Heart right ventricle (tissue), 16 donors: Measurements from ENCODE around the gene TNIP1. TPM values are rescaled to one million over a fixed set of nuclear protein-coding genes. Genes with fewer than 3 reads are reported as not detected.

ENCODE experiments used
- ATAC-seq, 8 donors: fragments of 200-7000 bp; cut with Tn5 transposase; one replicate each; pipeline ENCODE4 v1.9.1; 2020; ENCODE audit warnings: mild to moderate bottlenecking in 8 of 8, moderate library complexity in 8 of 8, moderate number of reproducible peaks in 1 of 8
- DNase-seq, 2 donors: peaks; one replicate each; pipeline ENCODE4 v3.0.0-alpha.2; 2020
- H3K27ac ChIP-seq, 10 donors: fragments of 200-600 bp; sonication (generic) in 2 of 10; one replicate each; pipeline versions ENCODE4 v1.5.0 to v1.8.0; 2020 to 2022; ENCODE audit warnings: mild to moderate bottlenecking in 3 of 10
- H3K27me3 ChIP-seq, 7 donors: fragments of 200-600 bp; one replicate each; pipeline ENCODE4 v1.8.0; 2021 to 2022; ENCODE audit warnings: mild to moderate bottlenecking in 2 of 7
- H3K36me3 ChIP-seq, 9 donors: fragments of 200-600 bp; sonication (generic) in 1 of 9; one replicate each; pipeline versions ENCODE4 v1.5.0 to v1.8.0; 2020 to 2022; ENCODE audit warnings: mild to moderate bottlenecking in 2 of 9
- H3K4me1 ChIP-seq, 9 donors: fragments of 200-600 bp; sonication (generic) in 1 of 9; one replicate each; pipeline versions ENCODE4 v1.5.0 to v1.8.0; 2020 to 2022; ENCODE audit warnings: mild to moderate bottlenecking in 4 of 9
- H3K4me3 ChIP-seq, 10 donors: fragments of 200-600 bp; sonication (generic) in 2 of 10; one replicate each; pipeline versions ENCODE4 v1.5.0 to v1.8.0; 2020 to 2022; ENCODE audit warnings: mild to moderate bottlenecking in 7 of 10, moderate library complexity in 2 of 10
- H3K9me3 ChIP-seq, 11 donors: fragments of 200-600 bp in 10 of 11; sonication (generic) in 2 of 11; one replicate each; pipeline versions ENCODE4 v1.5.0 to v1.8.0; 2013 to 2022; ENCODE audit warnings: mild to moderate bottlenecking in 2 of 11, control low read depth in 1 of 11, moderate library complexity in 1 of 11
- CTCF ChIP-seq, 9 donors: fragments of 200-600 bp; sonication (generic) in 2 of 9; IDR thresholded peaks; one replicate each; pipeline versions ENCODE4 v1.5.0 to v1.8.0; 2021 to 2022; ENCODE audit warnings: antibody characterized with exemption in 9 of 9, mild to moderate bottlenecking in 5 of 9, moderate library complexity in 1 of 9
- WGBS, 2 donors: extraction: QIAGEN DNeasy Blood & Tissue Kit; methylation state at CpG; one replicate each; pipeline ENCODE4 v1.1.7; 2013; ENCODE audit warnings: inconsistent platforms in 1 of 2; 5-methylcytosine and 5-hydroxymethylcytosine counted together
- intact Hi-C, 10 donors: fragments of 100-400 bp; cut with DNase I; formaldehyde crosslinking; loops; one replicate each; pipeline versions ENCODE4 v1.11.1 to v1.14.2; 2022
- polyA plus RNA-seq, 2 donors: library from polyadenylated mRNA; stranded (reverse); fragments of 200-250 nt; gene quantifications; one replicate each; pipeline ENCODE4 v1.2.3, GENCODE V29; 2013
- total RNA-seq, 10 donors: library from RNA; stranded (reverse); fragmentation: NEBNext Ultra II Directional in 3 of 10; extraction: Animal tissue kit (Norgen Biotek cat#: 25700) in 3 of 10; gene quantifications; one replicate each; pipeline versions ENCODE4 v1.2.1 to v1.2.4, GENCODE V29; 2021 to 2023
- donor health status: Arrhythmogenic right ventricular cardiomyopathy.
- donor health status: ischemic (EF 13 %, LVEDD 7.1; RV severe dilation, severe dysfunction).
- donor health status: healthy with polysubstance abuse.
- donor health status: DM: no; HTN: yes; CAD: no.
- donor health status: DM: no; HTN: no; CAD: no.
- donor health status: ischemic (EF 25% LVEDD 6.9; RV normal size, moderate dysfunction).
- donor health status: ischemic (EF 25% LVEDD 5.7; RV mildly dilated, moderate dysfunction).
- donor health status: healthy.
- donor health status: DM: yes; HTN: yes; CAD: no.
- donor health status: Ischemic cardiomyopathy.
- donor health status: ischemic (EF 35%, LVEDD 5.7; RV mildly dilated, moderate dysfunction).
- donor health status: nonischemic (EF 11% LVEDD 7.7; RV severe dilation, severe dysfunction).
- donor health status: DM: yes; HTN: yes; CAD: no.
- donor health status: PGD.
- donor health status: ischemic (EF 29% LVEDD 5.4; RV normal size, mild dysfunction).
- donor health status: nonischemic (EF 23%, LVEDD 6.1; RV moderate dilation, normal function).

Gene TNIP1
- total and polyA plus RNA-seq, 12 donors, result 63.8 to 130 (median 124) TPM

GRCh38 chr5:151006704-151007334, 74.0 kb downstream of the TNIP1 start:
- Histone ChIP-seq H3K4me3 (no peak overlapping the region), H3K27me3 (no peaks in the 10 kb centered on the region), H3K9me3 (no peaks in the 10 kb centered on the region), H3K4me1 (peaks cover 16 to 43% (median 35%) of the 10 kb centered on the region in 9 donors), H3K36me3 (no peaks in the 10 kb centered on the region), H3K27ac (peak overlapping the region; percentile 56 to 85 (median 74))
- WGBS, 2 donors, result 67 to 78% methylated on average over 5 of the region's 5 CpGs
- TF ChIP-seq CTCF (IDR thresholded peaks at IDR 0.05), result no peak
- intact Hi-C loops, result loop anchor here in 3 of 10 donors (5.0 to 10.0 kb wide), 3 partner anchors 108 to 150 kb away; partner anchors contain the start of gene ANXA6 (in 1 of the 3)
- DNase-seq (peak in 1 of 2 donors; percentile 41), ATAC-seq (peak in 4 of 8 donors; percentile 9 to 45 (median 14))

- TF ChIP-seq CTCF (IDR thresholded peaks at IDR 0.05), result no peak
- Histone ChIP-seq H3K4me3 (no peak overlapping the region), H3K4me1 (peaks cover 16 to 43% (median 35%) of the 10 kb centered on the region in 9 donors), H3K27me3 (no peaks in the 10 kb centered on the region), H3K27ac (peak overlapping the region; percentile 56 to 88 (median 78)), H3K9me3 (no peaks in the 10 kb centered on the region), H3K36me3 (no peaks in the 10 kb centered on the region)
- intact Hi-C loops, result loop anchor here in 5 of 10 donors (2.0 to 10.0 kb wide), 5 partner anchors 17 to 151 kb away; partner anchors contain the start of gene ANXA6 (in 1 of the 5)
- 20 to 21% methylated on average over 7 of the region's 7 CpGs for WGBS, 2 donors
- peak; percentile 70 to 84 (median 82) for ATAC-seq
- peak; percentile 63 to 83 for DNase-seq
Observed at GRCh38 chr5:151005950-151006576, 74.8 kb downstream of the TNIP1 start.

- intact Hi-C loops, result loop anchor here in 5 of 10 donors (2.0 to 10.0 kb wide), 5 partner anchors 17 to 152 kb away; partner anchors contain the start of gene ANXA6 (in 1 of the 5)
- Histone ChIP-seq H3K4me1 (peaks cover 16 to 43% (median 35%) of the 10 kb centered on the region in 9 donors), H3K36me3 (no peaks in the 10 kb centered on the region), H3K27me3 (no peaks in the 10 kb centered on the region), H3K4me3 (no peak overlapping the region), H3K9me3 (no peaks in the 10 kb centered on the region), H3K27ac (peak overlapping the region; percentile 56 to 88 (median 78))
- peak in 7 of 8 donors; percentile 12 to 68 (median 46) for ATAC-seq
- DNase-seq, result no peak
- 44 to 50% methylated on average over 5 of the region's 5 CpGs for WGBS, 2 donors
- no peak for TF ChIP-seq CTCF (IDR thresholded peaks at IDR 0.05)
Observed at GRCh38 chr5:151005187-151005949, 75.5 kb downstream of the TNIP1 start.

- ATAC-seq (no peak), DNase-seq (no peak)
- Histone ChIP-seq H3K4me1 (peaks cover 16 to 51% (median 41%) of the 10 kb centered on the region in 9 donors), H3K27me3 (no peaks in the 10 kb centered on the region), H3K4me3 (no peak overlapping the region), H3K27ac (peak overlapping the region in 4 of 10 donors; percentile 71 to 81 (median 75)), H3K36me3 (no peaks in the 10 kb centered on the region), H3K9me3 (no peaks in the 10 kb centered on the region)
- WGBS, 2 donors, result 80 to 85% methylated on average over 2 of the region's 2 CpGs
- TF ChIP-seq CTCF (IDR thresholded peaks at IDR 0.05), result no peak
- intact Hi-C loops, result loop anchor here in 7 of 10 donors (2.0 to 10.0 kb wide), 7 partner anchors 18 to 233 kb away; no protein-coding TSS in a partner anchor
Observed at GRCh38 chr5:151004499-151004898, 76.3 kb downstream of the TNIP1 start.
